ENCODE results near the gene RPL27A. TPM values are rescaled to one million over a fixed set of nuclear protein-coding genes. Genes with fewer than 3 reads are reported as not detected.

The RPL27A gene
- total RNA-seq (100 to 1,000 TPM; 340 to 586 TPM), polyA plus RNA-seq (ENCODE audit: insufficient read depth, low read depth, low replicate concordance) (1,052 TPM)
- long read RNA-seq, donor 1, full-length matches to known transcripts = 1,404 of 1,512 reads
- long read RNA-seq, donor 1, partial matches to known transcripts = 56 of 1,512 reads
- long read RNA-seq, donor 1, other reads (novel, unspliced or antisense) = 52 of 1,512 reads
- long read RNA-seq, donor 2, full-length matches to known transcripts = 921 of 1,031 reads
- long read RNA-seq, donor 2, partial matches to known transcripts = 67 of 1,031 reads
- long read RNA-seq, donor 2, other reads (novel, unspliced or antisense) = 43 of 1,031 reads

DNA sequence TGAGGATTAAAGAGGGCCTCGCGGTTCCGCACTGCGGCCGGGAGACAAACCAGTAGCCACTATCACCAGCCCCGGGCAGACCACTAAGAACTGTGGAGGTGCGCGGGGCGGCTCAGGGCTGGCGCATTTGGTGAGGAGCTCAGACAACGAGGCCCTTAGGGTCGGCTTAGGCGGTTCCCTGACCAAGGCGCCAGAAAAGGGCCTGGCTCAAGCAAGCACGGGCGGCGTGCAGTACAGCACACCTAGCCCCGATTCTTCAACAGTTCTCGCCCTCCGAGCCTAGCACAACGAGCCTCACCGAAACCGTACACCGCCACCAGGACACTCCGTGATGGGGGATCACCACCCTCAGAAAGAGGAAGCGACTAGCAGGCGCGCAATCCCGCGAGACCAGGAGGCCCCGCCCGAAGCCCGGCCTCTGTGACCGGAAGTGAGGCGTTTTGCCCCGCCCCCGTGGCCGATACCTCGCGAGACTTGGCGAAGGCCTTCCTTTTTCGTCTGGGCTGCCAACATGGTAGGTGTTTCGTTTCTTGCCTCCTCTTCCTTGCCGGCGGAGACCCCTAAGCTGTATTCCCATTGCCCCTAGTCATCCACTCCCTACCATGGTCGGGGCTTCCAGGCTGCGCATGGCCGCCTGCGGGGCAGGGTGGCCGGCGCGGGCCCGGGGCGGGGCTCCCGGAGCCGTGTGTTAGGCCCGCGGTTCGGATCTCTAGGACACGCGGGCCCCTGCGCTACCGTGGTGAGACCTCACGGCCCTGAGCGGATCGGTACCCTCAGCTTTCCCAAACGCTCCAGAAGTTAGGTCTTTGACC is at the start of gene RPL27A, which contains the start of gene TRIM66:
Gene RPL27A (plus strand): TSS at position 490 of the 812 bp plus-strand sequence. CDS start 22 bp downstream, at position 512.
Gene TRIM66 (minus strand): TSS at position 363 of the 812 bp plus-strand sequence. CDS start 10,391 bp downstream, outside the sequence.
- intact Hi-C loops (cut with DNase I; ENCODE audit: low total_unique reads) = loop anchor here (5.0 to 10.0 kb wide), 2 partner anchors 230 to 282 kb away; partner anchors contain the start of genes AKIP1 and TMEM9B
- peak; percentile 98 for DNase-seq
- WGBS, 2 donors = 1 to 2% methylated on average over 36 to 67 of the region's 67 CpGs
- peak within 1 kb of the TSS; percentile 94 to 100 for H3K4me3 ChIP-seq
- peak within 1 kb of the TSS; percentile 91 to 93 for H3K27ac ChIP-seq
- no peaks in the 10 kb centered on the region for H3K36me3 ChIP-seq (ENCODE audit: low read depth, missing control alignments)
- H3K27me3 ChIP-seq = no peaks in the 10 kb centered on the region
- H3K9me3 ChIP-seq = no peaks in the 10 kb centered on the region
- TF ChIP-seq, protein P1, sequence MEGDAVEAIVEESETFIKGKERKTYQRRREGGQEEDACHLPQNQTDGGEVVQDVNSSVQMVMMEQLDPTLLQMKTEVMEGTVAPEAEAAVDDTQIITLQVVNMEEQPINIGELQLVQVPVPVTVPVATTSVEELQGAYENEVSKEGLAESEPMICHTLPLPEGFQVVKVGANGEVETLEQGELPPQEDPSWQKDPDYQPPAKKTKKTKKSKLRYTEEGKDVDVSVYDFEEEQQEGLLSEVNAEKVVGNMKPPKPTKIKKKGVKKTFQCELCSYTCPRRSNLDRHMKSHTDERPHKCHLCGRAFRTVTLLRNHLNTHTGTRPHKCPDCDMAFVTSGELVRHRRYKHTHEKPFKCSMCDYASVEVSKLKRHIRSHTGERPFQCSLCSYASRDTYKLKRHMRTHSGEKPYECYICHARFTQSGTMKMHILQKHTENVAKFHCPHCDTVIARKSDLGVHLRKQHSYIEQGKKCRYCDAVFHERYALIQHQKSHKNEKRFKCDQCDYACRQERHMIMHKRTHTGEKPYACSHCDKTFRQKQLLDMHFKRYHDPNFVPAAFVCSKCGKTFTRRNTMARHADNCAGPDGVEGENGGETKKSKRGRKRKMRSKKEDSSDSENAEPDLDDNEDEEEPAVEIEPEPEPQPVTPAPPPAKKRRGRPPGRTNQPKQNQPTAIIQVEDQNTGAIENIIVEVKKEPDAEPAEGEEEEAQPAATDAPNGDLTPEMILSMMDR (IDR thresholded peaks at IDR 0.05) = peak in 1 of 3 experiments; percentile 34
- peak; percentile 79 for TF ChIP-seq POLR2A (IDR thresholded peaks at IDR 0.05)
- peaks cover 8% of the 10 kb centered on the region for H3K4me1 ChIP-seq

DNA sequence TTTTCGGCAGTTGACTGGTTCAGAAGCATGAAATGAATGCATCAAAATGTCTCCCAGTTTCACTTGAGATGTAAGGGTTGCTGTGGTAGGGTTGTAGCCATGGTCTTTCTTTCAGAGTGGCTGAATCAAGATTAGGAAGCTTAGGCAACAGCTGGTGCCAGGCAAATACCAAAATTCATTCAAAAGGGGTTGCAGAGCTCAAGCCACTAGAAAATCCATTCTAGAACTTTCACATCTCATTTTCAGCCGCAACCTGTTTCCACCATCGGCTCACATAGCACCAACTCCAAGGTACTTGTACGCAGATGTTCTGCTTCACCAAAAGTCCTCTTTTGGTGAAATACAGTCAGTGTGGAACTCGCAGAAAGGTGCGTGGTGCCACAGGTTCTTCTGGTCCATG is 48.1 kb upstream of the RPL27A start:
- TF ChIP-seq, protein P1 (IDR thresholded peaks at IDR 0.05) = no peak
- TF ChIP-seq POLR2A (IDR thresholded peaks at IDR 0.05) = no peak
- Histone ChIP-seq H3K4me1 (no peaks in the 10 kb centered on the region), H3K36me3 (ENCODE audit: low read depth, missing control alignments) (no peaks in the 10 kb centered on the region), H3K27ac (no peak overlapping the region), H3K9me3 (no peaks in the 10 kb centered on the region), H3K27me3 (no peaks in the 10 kb centered on the region), H3K4me3 (no peak overlapping the region)
- WGBS, 2 donors = 85 to 95% methylated on average over 6 of the region's 6 CpGs
- intact Hi-C loops (cut with DNase I; ENCODE audit: low total_unique reads) = no loop called here
- no peak for DNase-seq

DNA sequence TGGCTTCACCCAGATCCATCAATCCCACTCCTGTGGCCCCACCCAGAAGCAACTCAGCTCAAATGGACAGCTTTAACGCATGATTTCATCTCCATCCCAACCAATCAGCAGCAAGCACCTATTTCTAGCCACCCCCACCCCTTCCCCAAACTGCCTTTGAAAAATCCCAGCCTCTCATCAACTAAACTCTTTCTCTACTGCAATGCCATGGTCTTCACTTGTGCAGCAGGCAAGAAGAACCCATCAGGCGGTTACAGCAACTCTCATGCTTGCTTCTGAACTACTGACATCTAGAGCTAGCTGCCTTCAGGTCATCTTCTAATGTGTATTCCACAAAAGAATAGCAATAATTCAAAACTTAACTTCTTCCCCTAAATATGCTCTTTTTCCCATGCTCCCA is 46.5 kb upstream of the RPL27A start:
- no peak for TF ChIP-seq POLR2A (IDR thresholded peaks at IDR 0.05)
- TF ChIP-seq, protein P1 (IDR thresholded peaks at IDR 0.05) = no peak
- DNase-seq = no peak
- no peak overlapping the region for H3K27ac ChIP-seq
- H3K9me3 ChIP-seq = no peaks in the 10 kb centered on the region
- H3K36me3 ChIP-seq (ENCODE audit: low read depth, missing control alignments) = no peaks in the 10 kb centered on the region
- 92 to 100% methylated on average over 2 of the region's 2 CpGs for WGBS, 2 donors
- intact Hi-C loops (cut with DNase I; ENCODE audit: low total_unique reads) = no loop called here
- H3K27me3 ChIP-seq = no peaks in the 10 kb centered on the region
- H3K4me3 ChIP-seq = no peak overlapping the region
- no peaks in the 10 kb centered on the region for H3K4me1 ChIP-seq

DNA sequence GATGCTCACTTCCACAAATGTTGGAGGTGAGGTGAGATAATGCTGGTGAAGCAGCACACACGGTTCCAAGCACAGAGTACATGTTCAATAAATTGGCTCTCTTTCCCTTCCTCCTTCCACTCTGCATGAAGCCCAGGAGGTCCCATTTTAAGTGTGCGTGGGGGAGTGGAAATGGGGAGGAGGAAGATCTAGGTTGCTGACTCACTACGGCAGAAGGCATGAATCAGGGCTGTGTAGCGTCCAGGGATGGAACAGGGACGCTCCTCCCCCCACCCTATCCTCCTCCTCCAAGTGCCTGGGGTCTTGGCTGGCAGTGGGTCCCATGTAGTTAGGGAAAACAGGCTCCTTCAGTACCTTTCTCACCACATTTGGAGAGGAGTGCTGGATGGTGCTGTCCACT is 44.3 kb upstream of the RPL27A start:
- no peaks in the 10 kb centered on the region for H3K9me3 ChIP-seq
- no peak overlapping the region for H3K27ac ChIP-seq
- H3K4me3 ChIP-seq = no peak overlapping the region
- H3K4me1 ChIP-seq = no peaks in the 10 kb centered on the region
- TF ChIP-seq, protein P1 (IDR thresholded peaks at IDR 0.05) = no peak
- no peak for TF ChIP-seq POLR2A (IDR thresholded peaks at IDR 0.05)
- H3K27me3 ChIP-seq = no peaks in the 10 kb centered on the region
- DNase-seq = no peak
- no peaks in the 10 kb centered on the region for H3K36me3 ChIP-seq (ENCODE audit: low read depth, missing control alignments)
- intact Hi-C loops (cut with DNase I; ENCODE audit: low total_unique reads) = no loop called here
- WGBS, 2 donors = 85 to 90% methylated on average over 5 of the region's 5 CpGs

Data from testis (tissue), 5 donors.